GM21367 (cell line): Measurements from ENCODE around the gene RBM19.

Experiments used
- ATAC-seq: cut with Tn5 transposase; IDR thresholded peaks from one replicate; pipeline ENCODE4 v1.9.1; 2021; ENCODE audit not compliant: unreplicated experiment

The RBM19 gene

GRCh38 chr12:113990250-113991223, 24.4 kb upstream of the RBM19 start:
- ATAC-seq: no peak

DNA sequence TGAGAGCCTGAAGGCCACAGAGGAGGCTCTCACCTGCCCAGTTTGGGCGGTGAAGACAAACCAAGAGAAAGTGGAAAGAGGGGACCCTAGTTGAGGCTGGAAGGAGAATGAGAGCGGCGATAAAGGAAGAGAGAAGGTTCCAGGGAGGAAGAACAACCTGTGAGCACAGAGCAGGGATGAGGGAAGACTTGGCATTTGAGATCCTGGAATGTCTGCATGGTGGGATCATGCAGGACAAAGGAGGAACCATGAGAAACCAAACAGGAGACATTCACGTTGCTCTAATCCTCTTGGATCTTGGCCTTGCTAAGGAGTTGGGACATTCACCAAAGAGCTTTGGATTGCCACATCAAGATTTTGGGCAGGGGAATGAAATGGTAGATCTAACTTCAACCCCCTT, 22.9 kb upstream of the RBM19 start:
- ATAC-seq: no peak

DNA sequence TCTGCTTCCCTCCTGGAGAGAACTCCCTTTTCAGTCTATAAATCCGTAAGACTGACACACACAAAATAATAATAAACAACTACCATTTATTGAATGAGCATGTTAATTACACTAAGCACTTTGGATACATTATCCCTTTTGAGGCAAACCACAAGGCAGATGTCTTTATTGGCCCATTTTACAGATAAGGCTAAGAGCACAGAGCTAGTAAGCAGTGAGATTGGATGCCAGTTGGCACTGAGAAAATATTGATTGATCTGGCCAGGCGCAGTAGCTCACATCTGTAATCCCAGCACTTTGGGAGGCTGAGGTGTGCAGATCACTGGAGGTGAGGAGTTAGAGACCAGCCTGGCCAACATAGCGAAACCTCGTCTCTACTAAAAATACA, 21.9 kb upstream of the RBM19 start:
- no peak for ATAC-seq

DNA sequence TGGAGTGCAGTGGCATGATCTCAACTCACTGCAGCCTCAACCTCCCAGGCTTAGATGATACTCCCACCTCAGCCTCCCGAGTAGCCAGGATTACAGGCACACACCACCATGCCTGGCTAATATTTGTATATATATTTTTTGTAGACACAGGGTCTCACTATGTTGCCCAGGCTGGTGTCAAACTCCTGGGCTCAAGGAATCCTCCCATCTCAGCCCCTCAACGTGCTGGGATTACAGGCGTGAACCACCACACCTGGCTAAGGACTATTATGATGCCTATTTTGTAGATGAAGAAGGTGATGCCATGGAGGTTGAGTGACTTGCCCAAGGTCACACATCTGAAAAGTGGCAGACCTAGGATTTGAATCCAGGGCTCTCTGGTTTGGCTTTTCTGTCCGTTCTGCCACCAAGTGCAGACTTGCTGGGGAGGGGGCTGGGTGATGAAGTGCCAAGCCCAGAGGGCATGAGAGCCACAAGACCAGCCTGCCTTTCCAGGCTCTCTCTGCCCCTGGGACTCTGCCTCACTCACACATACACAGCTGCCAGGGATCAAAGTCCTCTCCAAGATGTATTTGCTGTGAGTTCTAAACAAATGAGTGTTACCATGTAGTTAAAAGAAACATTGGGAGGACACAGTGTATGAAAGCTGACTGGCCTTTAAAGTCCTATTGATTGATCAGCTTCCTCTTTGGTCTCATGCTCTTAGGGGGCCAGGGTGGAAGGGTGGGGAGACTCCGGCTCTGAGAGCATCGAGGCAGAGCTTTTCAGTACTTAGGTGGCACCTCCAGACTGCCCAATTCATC, 21.3 kb upstream of the RBM19 start:
- no peak for ATAC-seq

DNA sequence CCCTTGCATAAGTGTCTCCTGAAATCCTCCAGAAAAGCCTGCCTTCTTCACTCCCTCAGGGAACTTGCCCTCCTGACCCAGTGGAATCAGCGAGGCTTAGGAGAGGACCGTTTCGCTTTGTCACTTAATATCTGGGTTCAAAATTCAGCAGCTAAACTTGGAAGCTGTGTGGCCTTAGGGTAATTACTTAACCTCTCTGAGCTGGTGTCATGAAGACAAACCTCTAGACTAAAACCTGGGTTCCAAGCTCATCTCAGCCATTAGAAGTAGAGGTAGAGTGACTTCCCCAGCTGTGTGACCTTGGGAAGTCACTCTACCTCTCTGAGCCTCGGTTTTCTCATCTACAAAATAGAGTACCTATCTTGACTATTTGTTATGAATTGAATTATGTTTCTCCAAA, 18.3 kb upstream of the RBM19 start:
- ATAC-seq: no peak

- ATAC-seq: no peak
Observed at GRCh38 chr12:113983777-113984448, 17.8 kb upstream of the RBM19 start.

GRCh38 chr12:113983265-113983664, 17.1 kb upstream of the RBM19 start:
- ATAC-seq: no peak

DNA sequence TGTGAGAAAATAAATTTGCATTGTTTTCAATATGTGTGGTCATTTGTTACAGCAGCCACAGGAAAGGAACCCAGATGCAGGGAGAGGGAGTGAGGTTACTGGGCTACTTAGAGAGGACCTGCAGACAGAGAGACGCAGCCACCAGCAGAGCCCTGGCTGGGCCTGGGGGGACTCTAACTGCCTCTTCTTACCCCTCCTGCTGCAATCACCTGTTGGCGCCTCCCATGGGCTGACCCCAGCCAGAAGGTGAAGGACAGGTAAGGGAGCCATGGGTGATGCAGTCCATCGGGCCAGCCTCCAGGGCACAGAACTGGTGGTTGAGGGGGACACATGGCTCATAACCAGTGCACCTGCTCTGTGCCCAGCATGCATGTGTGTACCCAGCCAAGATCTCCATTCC, 15.8 kb upstream of the RBM19 start:
- no peak for ATAC-seq

- ATAC-seq: no peak
Observed at GRCh38 chr12:113980537-113981337, 14.6 kb upstream of the RBM19 start.

DNA sequence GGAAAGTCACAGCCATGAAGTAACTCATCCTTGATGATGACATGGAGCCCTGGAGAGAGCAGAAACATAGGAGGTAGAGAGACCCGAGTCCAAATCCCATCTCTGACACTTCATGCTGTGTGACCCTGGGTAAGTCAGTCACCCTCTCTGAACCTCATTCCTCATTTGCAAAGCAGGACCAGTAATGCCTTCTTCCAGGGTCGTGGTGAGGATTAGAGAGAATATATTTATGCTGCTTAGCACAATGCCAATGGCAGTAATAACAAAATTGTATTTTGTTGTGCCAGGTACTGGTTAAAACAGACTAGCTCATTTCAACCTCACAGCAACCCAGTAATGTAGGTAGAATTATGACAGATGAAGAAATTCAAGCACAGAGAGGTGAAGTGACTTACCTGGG, 13.9 kb upstream of the RBM19 start:
- no peak for ATAC-seq

- no peak for ATAC-seq
Observed at GRCh38 chr12:113978080-113978479, 12.0 kb upstream of the RBM19 start.

- no peak for ATAC-seq
Observed at GRCh38 chr12:113974006-113974405, 7.9 kb upstream of the RBM19 start.

- ATAC-seq: no peak
Observed at GRCh38 chr12:113973109-113973904, 7.2 kb upstream of the RBM19 start.

- no peak for ATAC-seq
Observed at GRCh38 chr12:113971392-113971791, 5.3 kb upstream of the RBM19 start.

DNA sequence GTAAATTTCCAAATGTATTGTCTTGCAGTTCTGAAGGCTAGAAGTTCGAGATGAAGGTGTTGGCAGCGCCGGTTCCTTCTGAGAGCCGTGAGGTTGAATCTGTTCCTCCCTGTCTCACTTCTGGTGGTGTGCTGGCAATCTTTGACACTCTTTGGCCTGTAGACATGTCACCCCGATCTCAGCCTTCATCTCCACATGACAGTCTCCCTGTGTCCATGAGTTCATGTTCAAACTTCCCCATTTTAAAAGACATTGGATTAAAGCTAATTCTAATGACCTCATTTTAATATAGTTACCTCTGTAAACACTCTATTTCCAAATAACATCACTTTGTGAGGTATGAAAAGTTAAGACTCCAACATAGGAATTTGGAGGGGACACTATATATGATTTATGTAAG, 4.1 kb upstream of the RBM19 start:
- ATAC-seq: no peak

GRCh38 chr12:113967368-113967767, 1.2 kb upstream of the RBM19 start:
- ATAC-seq: no peak

DNA sequence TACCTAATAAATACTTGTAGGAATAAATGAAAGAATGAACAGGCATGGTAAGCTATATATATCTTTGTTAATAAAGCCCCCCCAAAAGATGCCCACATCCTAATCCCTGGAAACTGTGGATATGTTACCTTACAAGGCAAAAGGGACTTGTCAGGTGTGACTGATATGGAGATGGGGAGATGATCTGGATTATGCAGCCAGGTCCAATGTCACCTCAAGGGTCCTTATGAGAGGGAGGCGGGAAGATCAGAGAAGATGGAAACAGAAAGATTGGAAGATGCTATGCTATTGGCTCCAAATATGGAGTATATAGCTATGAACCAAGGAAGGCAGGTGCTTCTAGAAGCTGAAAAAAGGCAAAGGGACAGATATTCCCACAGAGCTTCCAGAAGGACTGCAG, 3.4 kb downstream of the RBM19 start:
- no peak for ATAC-seq

- no peak for ATAC-seq
Observed at GRCh38 chr12:113961921-113962710, 4.0 kb downstream of the RBM19 start.

GRCh38 chr12:113960030-113960429, 6.1 kb downstream of the RBM19 start:
- ATAC-seq: no peak
